HG03342 (cell line): ENCODE measurements around the gene POLR2H.
"Not testable (repeated sequence)": the region's sequence is repeated elsewhere in the genome, so short reads cannot be mapped to it uniquely, and the experiment has no call there.

ENCODE experiments used
- ATAC-seq: cut with Tn5 transposase; IDR thresholded peaks from one replicate; pipeline ENCODE4 v1.9.1; 2021; ENCODE audit warnings: mild to moderate bottlenecking, moderate library complexity; ENCODE audit not compliant: unreplicated experiment

Gene POLR2H

GRCh38 chr3:184335661-184336546 lies 25.6 kb upstream of the POLR2H start:
- ATAC-seq: peak; percentile 81

- ATAC-seq: no peak
Observed at GRCh38 chr3:184336547-184337398, 24.7 kb upstream of the POLR2H start.

GRCh38 chr3:184337399-184337714 lies 24.2 kb upstream of the POLR2H start, which contains the start of gene FAM131A:
TSS of gene FAM131A (plus strand) at chr3:184337600. CDS start at chr3:184337631, 31 bp downstream.
- ATAC-seq: no peak

GRCh38 chr3:184337981-184338380 lies 23.5 kb upstream of the POLR2H start:
- ATAC-seq: no peak

GRCh38 chr3:184338511-184338945 lies 23.0 kb upstream of the POLR2H start:
- ATAC-seq: no peak

DNA sequence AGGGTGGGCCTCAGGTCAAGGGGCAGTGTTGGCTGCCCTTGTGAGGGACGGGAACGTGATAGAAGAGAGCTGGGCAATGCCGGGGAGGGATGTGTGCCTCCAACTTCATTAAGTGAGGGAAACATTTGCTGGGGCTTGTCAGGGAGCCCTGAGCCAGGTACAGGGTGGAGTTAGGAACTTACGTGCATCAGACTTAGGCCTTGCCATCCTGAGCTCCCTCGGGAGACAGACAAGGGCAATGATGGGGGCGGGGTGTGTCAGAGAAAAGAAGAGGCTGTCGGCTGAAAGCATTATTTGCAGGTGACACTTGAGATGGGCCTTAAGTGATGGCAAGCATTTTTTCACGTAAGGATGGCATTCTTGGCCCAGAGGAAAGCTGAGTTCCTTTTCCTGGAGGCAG lies 22.5 kb upstream of the POLR2H start:
- ATAC-seq: no peak

DNA sequence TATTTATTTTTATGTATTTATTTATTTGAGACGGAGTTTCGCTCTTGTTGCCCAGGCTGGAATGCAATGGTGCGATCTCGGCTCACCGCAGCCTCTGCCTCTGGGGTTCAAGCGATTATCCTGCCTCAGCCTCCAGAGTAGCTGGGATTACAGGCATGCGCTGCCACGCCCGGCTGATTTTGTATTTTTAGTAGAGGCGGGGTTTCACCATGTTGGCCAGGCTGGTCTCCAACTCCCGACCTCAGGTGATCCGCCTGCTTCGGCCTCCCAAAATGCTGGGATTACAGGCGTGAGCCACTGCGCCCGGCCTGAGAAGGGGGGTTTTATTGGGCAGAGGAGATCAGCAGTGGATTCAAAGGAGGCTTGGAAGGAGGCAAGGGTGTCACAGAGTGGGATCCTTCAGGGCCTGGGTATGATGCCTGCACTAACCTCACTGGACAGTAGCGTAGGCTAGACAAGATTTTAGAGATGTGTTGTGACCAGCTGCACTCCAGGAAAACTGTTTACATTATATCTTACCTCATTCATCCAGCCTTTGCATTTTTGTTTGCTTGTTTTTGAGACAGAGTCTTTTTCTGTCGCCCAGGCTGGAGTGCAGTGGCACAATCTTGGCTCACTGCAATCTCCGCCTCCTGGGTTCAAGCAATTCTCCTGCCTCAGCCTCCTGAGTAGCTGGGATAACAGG lies 21.9 kb upstream of the POLR2H start:
- not testable (repeated sequence) for ATAC-seq

GRCh38 chr3:184341925-184342324 lies 19.6 kb upstream of the POLR2H start:
- ATAC-seq: no peak

- no peak for ATAC-seq
Observed at GRCh38 chr3:184343200-184343876, 18.2 kb upstream of the POLR2H start.

DNA sequence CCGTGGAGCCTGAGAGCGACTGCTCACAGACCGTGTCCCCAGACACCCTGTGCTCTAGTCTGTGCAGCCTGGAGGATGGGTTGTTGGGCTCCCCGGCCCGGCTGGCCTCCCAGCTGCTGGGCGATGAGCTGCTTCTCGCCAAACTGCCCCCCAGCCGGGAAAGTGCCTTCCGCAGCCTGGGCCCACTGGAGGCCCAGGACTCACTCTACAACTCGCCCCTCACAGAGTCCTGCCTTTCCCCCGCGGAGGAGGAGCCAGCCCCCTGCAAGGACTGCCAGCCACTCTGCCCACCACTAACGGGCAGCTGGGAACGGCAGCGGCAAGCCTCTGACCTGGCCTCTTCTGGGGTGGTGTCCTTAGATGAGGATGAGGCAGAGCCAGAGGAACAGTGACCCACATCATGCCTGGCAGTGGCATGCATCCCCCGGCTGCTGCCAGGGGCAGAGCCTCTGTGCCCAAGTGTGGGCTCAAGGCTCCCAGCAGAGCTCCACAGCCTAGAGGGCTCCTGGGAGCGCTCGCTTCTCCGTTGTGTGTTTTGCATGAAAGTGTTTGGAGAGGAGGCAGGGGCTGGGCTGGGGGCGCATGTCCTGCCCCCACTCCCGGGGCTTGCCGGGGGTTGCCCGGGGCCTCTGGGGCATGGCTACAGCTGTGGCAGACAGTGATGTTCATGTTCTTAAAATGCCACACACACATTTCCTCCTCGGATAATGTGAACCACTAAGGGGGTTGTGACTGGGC lies 16.8 kb upstream of the POLR2H start:
- no peak for ATAC-seq

DNA sequence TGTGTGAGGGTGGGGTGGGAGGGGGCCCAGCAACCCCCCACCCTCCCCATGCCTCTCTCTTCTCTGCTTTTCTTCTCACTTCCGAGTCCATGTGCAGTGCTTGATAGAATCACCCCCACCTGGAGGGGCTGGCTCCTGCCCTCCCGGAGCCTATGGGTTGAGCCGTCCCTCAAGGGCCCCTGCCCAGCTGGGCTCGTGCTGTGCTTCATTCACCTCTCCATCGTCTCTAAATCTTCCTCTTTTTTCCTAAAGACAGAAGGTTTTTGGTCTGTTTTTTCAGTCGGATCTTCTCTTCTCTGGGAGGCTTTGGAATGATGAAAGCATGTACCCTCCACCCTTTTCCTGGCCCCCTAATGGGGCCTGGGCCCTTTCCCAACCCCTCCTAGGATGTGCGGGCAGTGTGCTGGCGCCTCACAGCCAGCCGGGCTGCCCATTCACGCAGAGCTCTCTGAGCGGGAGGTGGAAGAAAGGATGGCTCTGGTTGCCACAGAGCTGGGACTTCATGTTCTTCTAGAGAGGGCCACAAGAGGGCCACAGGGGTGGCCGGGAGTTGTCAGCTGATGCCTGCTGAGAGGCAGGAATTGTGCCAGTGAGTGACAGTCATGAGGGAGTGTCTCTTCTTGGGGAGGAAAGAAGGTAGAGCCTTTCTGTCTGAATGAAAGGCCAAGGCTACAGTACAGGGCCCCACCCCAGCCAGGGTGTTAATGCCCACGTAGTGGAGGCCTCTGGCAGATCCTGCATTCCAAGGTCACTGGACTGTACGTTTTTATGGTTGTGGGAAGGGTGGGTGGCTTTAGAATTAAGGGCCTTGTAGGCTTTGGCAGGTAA lies 16.0 kb upstream of the POLR2H start:
- no peak for ATAC-seq

DNA sequence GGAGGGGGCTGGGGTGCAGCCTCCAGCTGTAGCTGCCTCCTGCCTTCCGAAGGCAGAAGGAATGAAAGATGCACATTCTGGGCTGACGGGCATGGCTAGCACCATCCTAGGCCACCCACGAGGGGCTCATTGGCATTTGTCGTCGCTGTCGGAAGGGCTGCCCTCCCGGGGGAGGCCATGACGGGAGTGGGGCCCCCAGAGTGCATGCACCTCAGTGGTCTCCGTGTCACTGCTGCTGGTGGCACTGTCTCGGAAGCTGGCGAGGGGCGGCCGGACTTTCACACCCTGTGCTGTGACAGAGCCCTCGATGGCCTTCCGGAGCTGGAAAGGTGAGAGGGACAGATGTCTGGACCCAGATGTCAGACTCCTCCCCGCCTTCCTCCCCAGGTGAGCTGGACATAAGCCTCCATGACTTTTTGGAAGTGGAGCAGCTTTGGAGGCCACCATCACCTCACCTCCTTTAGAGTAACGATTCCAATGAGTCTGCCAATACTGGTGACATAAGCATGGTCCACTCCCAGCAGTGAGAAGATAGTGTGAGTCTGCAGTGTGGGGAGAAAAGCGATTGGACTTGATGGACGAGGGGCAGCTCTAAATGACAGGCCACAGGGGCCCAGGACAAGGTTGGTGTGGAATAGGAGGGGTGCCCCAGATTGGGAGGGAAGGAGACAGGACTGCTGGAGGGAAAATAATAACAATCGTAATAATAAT lies 14.9 kb upstream of the POLR2H start:
- ATAC-seq: no peak

- ATAC-seq: no peak
Observed at GRCh38 chr3:184347321-184348056, 14.0 kb upstream of the POLR2H start.

- no peak for ATAC-seq
Observed at GRCh38 chr3:184348057-184348382, 13.5 kb upstream of the POLR2H start.

DNA sequence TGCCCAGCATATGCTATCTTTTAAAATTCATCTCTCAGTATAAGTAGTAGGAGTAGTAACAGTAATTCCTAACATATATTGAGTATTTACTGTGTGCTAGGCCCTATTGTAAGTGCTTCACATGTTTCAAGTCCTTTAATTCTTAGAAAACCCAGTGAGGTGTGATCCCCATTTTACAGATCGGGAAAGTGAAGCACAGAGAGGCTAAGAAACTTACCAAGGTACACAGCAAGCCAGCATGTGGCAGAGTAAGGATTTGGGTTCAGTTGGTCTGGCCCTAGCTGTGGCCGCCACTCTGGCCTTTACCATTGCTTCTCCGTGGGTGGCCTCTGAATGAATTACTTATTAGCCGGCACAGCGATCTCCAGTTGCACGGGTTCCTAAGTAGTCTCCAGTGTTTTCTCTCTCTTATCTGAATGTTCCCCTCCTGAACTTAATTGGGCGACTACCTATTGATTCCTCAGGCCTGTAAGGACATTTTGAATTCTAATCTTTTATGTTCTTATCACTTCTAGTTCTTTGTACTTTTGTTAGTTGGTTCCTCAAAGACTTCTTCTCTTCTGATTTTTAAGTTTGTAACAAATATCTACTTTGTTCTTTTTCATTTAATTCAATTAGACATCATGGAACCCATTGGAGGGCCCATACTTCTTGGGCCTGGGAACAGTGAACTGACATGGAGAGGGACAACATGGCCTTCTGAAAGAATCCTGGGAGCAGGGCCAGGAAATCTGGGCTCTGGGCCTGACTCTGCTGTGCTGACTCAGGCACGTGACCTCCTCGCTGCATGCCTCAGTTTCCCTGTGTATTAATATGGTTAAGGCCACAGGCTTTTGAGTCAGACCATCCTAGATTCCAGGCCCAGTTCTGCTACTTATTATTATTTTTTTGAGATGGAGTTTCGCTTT lies 11.7 kb upstream of the POLR2H start:
- no peak for ATAC-seq

DNA sequence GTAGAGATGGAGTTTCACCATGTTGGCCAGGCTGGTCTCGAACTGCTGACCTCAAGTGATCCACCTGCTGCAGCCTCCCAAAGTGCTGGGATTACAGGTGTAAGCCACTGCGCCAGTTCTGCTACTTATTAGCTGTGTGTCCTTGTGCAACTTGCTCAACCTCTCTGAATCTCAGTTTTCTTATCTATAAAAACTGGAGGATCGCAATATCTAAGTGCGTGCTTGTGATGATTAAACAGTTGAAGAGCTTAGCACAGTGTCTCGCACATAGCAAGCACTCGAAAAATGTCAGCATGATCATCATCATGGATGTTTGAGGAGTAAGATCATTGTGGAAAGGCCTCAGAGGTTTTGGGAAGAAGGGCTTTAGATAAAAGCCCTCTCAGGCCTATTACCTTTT lies 10.9 kb upstream of the POLR2H start:
- ATAC-seq: no peak
